T-helper 17 cell (primary cell): ENCODE data around the gene ADAMTS18. TPM values are rescaled to one million over a fixed set of nuclear protein-coding genes. Genes with fewer than 3 reads are reported as not detected.
"Not testable (repeated sequence)": the region's sequence is repeated elsewhere in the genome, so short reads cannot be mapped to it uniquely, and the experiment has no call there.

ENCODE experiments used
- ATAC-seq: fragments of 150-1000 bp; cut with Tn5 transposase; 2 replicates; pipeline ENCODE4 v1.10.0; 2021; ENCODE audit warnings: mild to moderate bottlenecking, moderate library complexity
- DNase-seq, 3 donors: peaks; one replicate each; pipeline versions ENCODE4 v3.0.0 to v3.0.0-alpha.2; 2020 to 2021
- H3K9me3 ChIP-seq: one replicate; pipeline ENCODE4 v1.7.0; 2013; ENCODE audit warnings: low read length, mild to moderate bottlenecking; ENCODE audit not compliant: control insufficient read depth, poor library complexity, severe bottlenecking
- H3K27ac Mint-ChIP-seq: one replicate; pipeline ENCODE4 v1.8.0; 2022; ENCODE audit warnings: mild to moderate bottlenecking, moderate library complexity, mixed read lengths
- H3K27me3 Mint-ChIP-seq: one replicate; pipeline ENCODE4 v1.8.0; 2022; ENCODE audit warnings: mixed read lengths
- H3K36me3 Mint-ChIP-seq: one replicate; pipeline ENCODE4 v1.8.0; 2022; ENCODE audit warnings: low read depth, mixed read lengths
- H3K4me1 Mint-ChIP-seq: one replicate; pipeline ENCODE4 v1.8.0; 2022; ENCODE audit warnings: mild to moderate bottlenecking, mixed read lengths
- H3K4me3 Mint-ChIP-seq: one replicate; pipeline ENCODE4 v1.8.0; 2022; ENCODE audit warnings: mild to moderate bottlenecking, moderate library complexity, mixed read lengths
- total RNA-seq, 4 donors: library from RNA in 2 of 4; stranded (reverse) in 2 of 4; gene quantifications; one replicate each; pipeline ENCODE4 v1.2.3 and lab custom pipeline; 2022 to 2026

The ADAMTS18 gene
- total RNA-seq: not detected
- total RNA-seq (lab: John Stamatoyannopoulos, UW): 0 reads per million in 2 donors

- Mint-ChIP-seq H3K36me3 (peaks cover 2% of the 10 kb centered on the region), H3K4me3 (no peak within 1 kb of the TSS), H3K4me1 (no peaks in the 10 kb centered on the region), H3K27me3 (peaks cover 51% of the 10 kb centered on the region), H3K27ac (no peak within 1 kb of the TSS)
- H3K9me3 ChIP-seq: no peaks in the 10 kb centered on the region
- no peak for ATAC-seq
- no peak for DNase-seq
Measured at GRCh38 chr16:77434530-77435271, at the start of gene ADAMTS18. Gene ADAMTS18, minus strand, starts transcription at chr16:77435034. Its CDS starts 339 bp downstream, at chr16:77434695.

GRCh38 chr16:77480681-77481315 lies 46.0 kb upstream of the ADAMTS18 start:
- Mint-ChIP-seq H3K4me3 (no peak overlapping the region), H3K4me1 (no peaks in the 10 kb centered on the region)
- DNase-seq: no peak

GRCh38 chr16:77472262-77472661 lies 37.4 kb upstream of the ADAMTS18 start:
- no peaks in the 10 kb centered on the region for H3K4me1 Mint-ChIP-seq
- DNase-seq: no peak
- peaks cover 23% of the 10 kb centered on the region for H3K27me3 Mint-ChIP-seq
- no peak for ATAC-seq
- H3K27ac Mint-ChIP-seq: no peak overlapping the region
- no peaks in the 10 kb centered on the region for H3K36me3 Mint-ChIP-seq
- H3K4me3 Mint-ChIP-seq: no peak overlapping the region
- H3K9me3 ChIP-seq: no peaks in the 10 kb centered on the region

More at GRCh38 chr16:77480681-77481315, 46.0 kb upstream of the ADAMTS18 start:
- peaks cover 12% of the 10 kb centered on the region for H3K27me3 Mint-ChIP-seq
- no peak for ATAC-seq
- no peaks in the 10 kb centered on the region for H3K36me3 Mint-ChIP-seq
- H3K27ac Mint-ChIP-seq: no peak overlapping the region
- H3K9me3 ChIP-seq: no peaks in the 10 kb centered on the region

GRCh38 chr16:77470851-77471250 lies 36.0 kb upstream of the ADAMTS18 start:
- H3K4me3 Mint-ChIP-seq: no peak overlapping the region
- no peaks in the 10 kb centered on the region for H3K9me3 ChIP-seq
- H3K4me1 Mint-ChIP-seq: no peaks in the 10 kb centered on the region
- DNase-seq (no peak), ATAC-seq (no peak)
- H3K27me3 Mint-ChIP-seq: peaks cover 23% of the 10 kb centered on the region
- no peaks in the 10 kb centered on the region for H3K36me3 Mint-ChIP-seq
- no peak overlapping the region for H3K27ac Mint-ChIP-seq

- H3K27ac Mint-ChIP-seq: no peak overlapping the region
Measured at GRCh38 chr16:77469634-77470033, 34.8 kb upstream of the ADAMTS18 start.

GRCh38 chr16:77468831-77469230 lies 34.0 kb upstream of the ADAMTS18 start:
- no peaks in the 10 kb centered on the region for H3K36me3 Mint-ChIP-seq
- H3K27ac Mint-ChIP-seq: no peak overlapping the region
- no peaks in the 10 kb centered on the region for H3K4me1 Mint-ChIP-seq
- DNase-seq (no peak), ATAC-seq (no peak)
- H3K9me3 ChIP-seq: no peaks in the 10 kb centered on the region
- H3K4me3 Mint-ChIP-seq: no peak overlapping the region
- peaks cover 20% of the 10 kb centered on the region for H3K27me3 Mint-ChIP-seq

More at GRCh38 chr16:77469634-77470033, 34.8 kb upstream of the ADAMTS18 start:
- H3K4me1 Mint-ChIP-seq: no peaks in the 10 kb centered on the region
- no peak for DNase-seq
- peaks cover 23% of the 10 kb centered on the region for H3K27me3 Mint-ChIP-seq
- no peaks in the 10 kb centered on the region for H3K36me3 Mint-ChIP-seq
- no peak overlapping the region for H3K4me3 Mint-ChIP-seq
- ATAC-seq: no peak
- no peaks in the 10 kb centered on the region for H3K9me3 ChIP-seq

- ATAC-seq: no peak
- no peak overlapping the region for H3K4me3 Mint-ChIP-seq
- H3K36me3 Mint-ChIP-seq: no peaks in the 10 kb centered on the region
- no peak overlapping the region for H3K27ac Mint-ChIP-seq
- H3K9me3 ChIP-seq: no peaks in the 10 kb centered on the region
- DNase-seq: no peak
- H3K27me3 Mint-ChIP-seq: peaks cover 11% of the 10 kb centered on the region
- no peaks in the 10 kb centered on the region for H3K4me1 Mint-ChIP-seq
Measured at GRCh38 chr16:77467821-77468335, 33.0 kb upstream of the ADAMTS18 start.

- H3K4me3 Mint-ChIP-seq: not testable (repeated sequence)
Measured at GRCh38 chr16:77463659-77464058, 28.8 kb upstream of the ADAMTS18 start.

GRCh38 chr16:77462894-77463293 lies 28.1 kb upstream of the ADAMTS18 start:
- H3K4me3 Mint-ChIP-seq: no peak overlapping the region
- H3K4me1 Mint-ChIP-seq: no peaks in the 10 kb centered on the region
- no peaks in the 10 kb centered on the region for H3K9me3 ChIP-seq
- ATAC-seq: no peak
- H3K27ac Mint-ChIP-seq: no peak overlapping the region
- no peaks in the 10 kb centered on the region for H3K36me3 Mint-ChIP-seq
- DNase-seq: no peak
- H3K27me3 Mint-ChIP-seq: peaks cover 7% of the 10 kb centered on the region

More at GRCh38 chr16:77463659-77464058, 28.8 kb upstream of the ADAMTS18 start:
- peaks cover 10% of the 10 kb centered on the region for H3K27me3 Mint-ChIP-seq
- H3K27ac Mint-ChIP-seq, H3K36me3 Mint-ChIP-seq, H3K4me1 Mint-ChIP-seq, H3K9me3 ChIP-seq, ATAC-seq, DNase-seq: not testable (repeated sequence)

GRCh38 chr16:77459534-77460254 lies 24.9 kb upstream of the ADAMTS18 start:
- H3K36me3 Mint-ChIP-seq: no peaks in the 10 kb centered on the region
- peaks cover 7% of the 10 kb centered on the region for H3K27me3 Mint-ChIP-seq
- no peaks in the 10 kb centered on the region for H3K4me1 Mint-ChIP-seq
- no peak overlapping the region for H3K4me3 Mint-ChIP-seq
- H3K9me3 ChIP-seq: no peaks in the 10 kb centered on the region
- no peak for ATAC-seq
- no peak overlapping the region for H3K27ac Mint-ChIP-seq
- no peak for DNase-seq

GRCh38 chr16:77457046-77457445 lies 22.2 kb upstream of the ADAMTS18 start:
- no peak for ATAC-seq
- no peaks in the 10 kb centered on the region for H3K4me1 Mint-ChIP-seq
- no peak overlapping the region for H3K27ac Mint-ChIP-seq
- no peaks in the 10 kb centered on the region for H3K36me3 Mint-ChIP-seq
- H3K27me3 Mint-ChIP-seq: peaks cover 7% of the 10 kb centered on the region
- no peak overlapping the region for H3K4me3 Mint-ChIP-seq
- no peaks in the 10 kb centered on the region for H3K9me3 ChIP-seq
- DNase-seq: no peak

- ATAC-seq: no peak
- peaks cover 9% of the 10 kb centered on the region for H3K27me3 Mint-ChIP-seq
- H3K9me3 ChIP-seq: no peaks in the 10 kb centered on the region
- no peak overlapping the region for H3K27ac Mint-ChIP-seq
- H3K36me3 Mint-ChIP-seq: no peaks in the 10 kb centered on the region
- H3K4me3 Mint-ChIP-seq: no peak overlapping the region
- no peaks in the 10 kb centered on the region for H3K4me1 Mint-ChIP-seq
- no peak for DNase-seq
Measured at GRCh38 chr16:77452243-77452642, 17.4 kb upstream of the ADAMTS18 start.
